M059J (cell line): ENCODE measurements around the gene AHNAK. TPM values are rescaled to one million over a fixed set of nuclear protein-coding genes. Genes with fewer than 3 reads are reported as not detected.
"Not testable (repeated sequence)": the region's sequence is repeated elsewhere in the genome, so short reads cannot be mapped to it uniquely, and the experiment has no call there.

Experiments
- DNase-seq: peaks from one replicate; pipeline ENCODE4 v3.0.0-alpha.2; 2012; ENCODE audit warnings: low read depth
- total RNA-seq: library from RNA; depleted of rRNA; stranded (reverse); fragments of >200 nt; shearing (Covaris generic); gene quantifications from 2 replicates; pipeline ENCODE4 v1.2.3, GENCODE V29; 2014; rRNA removed

The AHNAK gene
- total RNA-seq, 1 experiment from 2014 or later: 141 TPM

DNA sequence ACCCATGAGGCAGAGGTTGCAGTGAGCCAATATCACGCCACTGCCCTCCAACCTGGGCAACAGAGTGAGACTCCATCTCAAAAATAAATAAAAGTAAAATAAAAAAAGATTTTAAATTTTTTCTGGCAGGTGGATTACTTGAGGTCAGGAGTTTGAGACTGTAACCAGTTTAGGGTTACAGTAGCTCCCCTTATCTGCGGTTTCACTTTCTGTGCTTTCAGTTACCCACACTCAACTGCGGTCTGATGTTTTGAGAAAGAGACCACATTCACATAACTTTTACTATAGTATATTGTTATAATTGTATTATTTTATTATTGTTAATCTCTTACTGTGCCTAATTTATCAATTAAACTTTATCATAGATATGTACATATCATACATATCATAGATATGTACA lies 160.5 kb downstream of the AHNAK start:
- not testable (repeated sequence) for DNase-seq

DNA sequence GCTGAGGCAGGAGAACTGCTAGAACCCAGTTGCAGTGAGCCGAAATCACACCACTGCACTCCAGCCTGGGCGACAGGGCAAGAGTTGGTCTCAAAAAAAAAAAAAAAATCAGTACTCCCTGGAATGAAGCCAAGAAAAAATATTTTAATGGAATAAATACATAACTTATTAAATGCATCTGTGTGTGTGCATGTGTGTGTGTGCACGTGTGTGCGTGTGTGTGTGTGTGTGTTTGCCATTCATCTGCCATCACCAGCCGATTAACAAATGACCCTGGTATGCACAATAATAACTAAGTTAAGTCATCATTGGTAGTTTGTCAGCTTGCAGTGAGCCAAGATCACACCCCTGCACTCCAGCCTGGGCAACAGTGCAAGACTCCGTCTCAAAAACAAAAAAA lies 162.8 kb downstream of the AHNAK start:
- no peak for DNase-seq

Other genes starting within 250 kb of the AHNAK start
- gene SCGB1D4, start 247.7 kb downstream of the AHNAK start, total RNA-seq: not detected in 2 replicates
- 16.9 and 25.8 TPM in 2 replicates for gene ASRGL1, start 209.4 kb downstream of the AHNAK start, total RNA-seq
- gene SCGB1A1, start 127.8 kb downstream of the AHNAK start, total RNA-seq: not detected in 2 replicates
- 940 and 974 TPM in 2 replicates for gene EEF1G, start 27.1 kb upstream of the AHNAK start, total RNA-seq
- gene TUT1, start 44.7 kb upstream of the AHNAK start, total RNA-seq: 5.2 and 7.6 TPM in 2 replicates
- 104 and 148 TPM in 2 replicates for gene MTA2, start 55.1 kb upstream of the AHNAK start, total RNA-seq
- gene EML3, start 66.0 kb upstream of the AHNAK start, total RNA-seq: 10.5 and 21.7 TPM in 2 replicates
- 8.1 and 9.0 TPM in 2 replicates for gene ROM1, start 66.5 kb upstream of the AHNAK start, total RNA-seq
- gene B3GAT3, start 75.2 kb upstream of the AHNAK start, total RNA-seq: 16.6 and 44.9 TPM in 2 replicates
- 142 and 229 TPM in 2 replicates for gene GANAB, start 99.8 kb upstream of the AHNAK start, total RNA-seq
- 17.1 and 22.1 TPM in 2 replicates for gene INTS5, start 106.5 kb upstream of the AHNAK start, total RNA-seq
- gene C11orf98, start 118.4 kb upstream of the AHNAK start, total RNA-seq: 83.6 and 86.6 TPM in 2 replicates
- 2.0 and 8.7 TPM in 2 replicates for gene CSKMT, start 118.5 kb upstream of the AHNAK start, total RNA-seq
- gene UQCC3, start 124.9 kb upstream of the AHNAK start, total RNA-seq: 9.4 and 12.6 TPM in 2 replicates
- gene LBHD1, start 125.5 kb upstream of the AHNAK start, total RNA-seq: 3.8 and 6.1 TPM in 2 replicates
- 80.6 and 116 TPM in 2 replicates for gene UBXN1, start 132.3 kb upstream of the AHNAK start, total RNA-seq
- 0.42 and 1.7 TPM in 2 replicates for gene LRRN4CL, start 142.7 kb upstream of the AHNAK start, total RNA-seq
- gene BSCL2, start 160.6 kb upstream of the AHNAK start, total RNA-seq: 165 and 183 TPM in 2 replicates
- not detected in 2 replicates for gene GNG3, start 160.9 kb upstream of the AHNAK start, total RNA-seq
- gene HNRNPUL2, start 180.7 kb upstream of the AHNAK start, total RNA-seq: 11.3 and 16.8 TPM in 2 replicates
- 64.6 and 70.6 TPM in 2 replicates for gene TTC9C, start 181.7 kb upstream of the AHNAK start, total RNA-seq
- gene ZBTB3, start 207.4 kb upstream of the AHNAK start, total RNA-seq: 6.4 and 10.2 TPM in 2 replicates
- gene POLR2G, start 214.8 kb upstream of the AHNAK start, total RNA-seq: 178 and 181 TPM in 2 replicates
- 14.5 and 17.3 TPM in 2 replicates for gene TAF6L, start 224.6 kb upstream of the AHNAK start, total RNA-seq
- gene TMEM179B, start 240.6 kb upstream of the AHNAK start, total RNA-seq: 82.1 and 138 TPM in 2 replicates
- 38.7 and 41.7 TPM in 2 replicates for gene TMEM223, start 245.2 kb upstream of the AHNAK start, total RNA-seq